H1 (cell line): ENCODE results near the gene NFYA. TPM values are rescaled to one million over a fixed set of nuclear protein-coding genes. Genes with fewer than 3 reads are reported as not detected.

ENCODE experiments used
- BCL11A ChIP-seq, 2 experiments: IDR thresholded peaks; one replicate each; pipeline ENCODE4 v1.6.1; 2011; ENCODE audit warnings: low read depth in 2 of 2, low read length in 2 of 2, mild to moderate bottlenecking in 2 of 2
- GTF2F1 ChIP-seq: IDR thresholded peaks from 2 replicates; pipeline ENCODE4 v1.6.1; 2012; ENCODE audit warnings: low read depth, low read length, improper control_type of control experiment, borderline replicate concordance
- KDM4A ChIP-seq: IDR thresholded peaks from one replicate; pipeline ENCODE4 v1.7.1; 2012; ENCODE audit warnings: low read depth, mild to moderate bottlenecking, moderate library complexity, low read length, inconsistent platforms; ENCODE audit not compliant: severe bottlenecking
- ZNF274 ChIP-seq: IDR thresholded peaks from 2 replicates; pipeline ENCODE4 v1.7.0; 2012; ENCODE audit warnings: low read length, borderline replicate concordance; ENCODE audit errors: extremely low read depth
- polyA plus RNA-seq, 7 experiments: library from polyadenylated mRNA; depleted of rRNA in 3 of 7; stranded (reverse) in 5 of 7; unstranded in 2 of 7; fragments of >200 nt in 5 of 7; fragments of 200-250 nt in 2 of 7; gene quantifications; 1 replicate in 5 of 7; 2 replicates in 1 of 7; 4 replicates in 1 of 7; pipeline versions ENCODE4 v1.2.1 to v1.2.3, GENCODE V29; 2011 to 2013; ENCODE audit warnings: missing spikeins in 2 of 7, mixed read lengths in 2 of 7
- total RNA-seq: library from RNA; stranded (reverse); fragmentation: NEBNext Ultra II Directional; extraction: Animal tissue kit (Norgen Biotek cat#: 25700); gene quantifications from 2 replicates; pipeline ENCODE4 v1.2.1, GENCODE V29; 2021

The NFYA gene
- total and polyA plus RNA-seq, 2 of the 8 experiments (the other 6 are each of a cell fraction or from before 2014, with no cell fraction given), result 19.8 to 33.7 TPM

DNA sequence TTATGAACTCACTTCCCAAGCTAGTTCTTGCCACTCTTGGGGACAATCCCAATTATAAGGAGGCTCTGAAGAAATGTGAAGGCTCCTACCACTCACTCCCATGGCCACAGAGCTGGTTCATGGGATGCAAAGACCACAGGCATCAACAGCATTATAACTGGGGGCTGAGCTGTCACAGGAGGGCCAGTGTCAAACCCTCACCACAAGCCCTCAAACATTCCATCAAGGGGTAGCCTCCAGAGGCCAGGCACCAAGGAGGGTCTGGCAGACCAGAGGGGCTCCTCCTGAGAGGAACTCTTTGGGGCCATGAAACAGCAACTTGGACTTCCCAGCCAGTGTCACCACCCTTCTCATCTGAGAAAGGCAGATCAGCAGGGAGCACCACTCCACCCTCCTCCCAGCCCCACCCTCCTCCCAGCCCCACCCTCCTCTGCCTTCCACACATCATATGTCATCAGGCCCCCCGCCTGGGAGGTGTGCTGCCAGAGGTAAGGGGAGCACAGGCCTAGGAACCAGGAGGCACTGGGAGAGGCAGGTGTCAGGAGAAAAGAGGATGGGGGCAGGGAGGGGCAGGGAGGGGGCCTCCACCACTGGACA is 31.7 kb upstream of the NFYA start (continued):
- TF ChIP-seq KDM4A (no peak), ZNF274 (no peak), BCL11A (IDR thresholded peaks at IDR 0.05; ENCODE audit: low read depth in 2 of 2, low read length in 2 of 2) (no peak), GTF2F1 (no peak)
